ENCODE results near the gene FMNL2.

Gene FMNL2

DNA sequence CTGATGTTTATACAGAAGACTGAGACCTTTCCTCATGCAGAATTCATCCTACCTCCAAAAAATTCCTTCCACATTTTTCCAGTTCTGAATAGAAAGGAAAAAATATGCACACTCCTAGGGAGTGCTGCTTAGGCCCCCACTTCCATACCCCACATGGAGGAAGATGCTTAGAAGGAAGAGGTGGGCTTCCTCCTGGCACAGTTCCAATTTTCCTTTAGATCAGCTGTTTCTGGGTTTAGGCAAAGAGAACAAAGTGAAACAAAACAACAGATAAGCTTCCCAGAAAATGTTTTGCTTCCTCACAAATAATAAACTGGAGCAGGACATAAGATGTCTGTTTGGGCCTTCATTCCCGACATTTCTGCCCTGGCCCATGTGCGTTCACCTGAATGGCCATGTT lies 209.7 kb downstream of the FMNL2 start:
- no peak overlapping the region for H3K4me3 ChIP-seq (ENCODE audit: control insufficient read depth, low read depth, low read length)
- TF ChIP-seq, protein P1, sequence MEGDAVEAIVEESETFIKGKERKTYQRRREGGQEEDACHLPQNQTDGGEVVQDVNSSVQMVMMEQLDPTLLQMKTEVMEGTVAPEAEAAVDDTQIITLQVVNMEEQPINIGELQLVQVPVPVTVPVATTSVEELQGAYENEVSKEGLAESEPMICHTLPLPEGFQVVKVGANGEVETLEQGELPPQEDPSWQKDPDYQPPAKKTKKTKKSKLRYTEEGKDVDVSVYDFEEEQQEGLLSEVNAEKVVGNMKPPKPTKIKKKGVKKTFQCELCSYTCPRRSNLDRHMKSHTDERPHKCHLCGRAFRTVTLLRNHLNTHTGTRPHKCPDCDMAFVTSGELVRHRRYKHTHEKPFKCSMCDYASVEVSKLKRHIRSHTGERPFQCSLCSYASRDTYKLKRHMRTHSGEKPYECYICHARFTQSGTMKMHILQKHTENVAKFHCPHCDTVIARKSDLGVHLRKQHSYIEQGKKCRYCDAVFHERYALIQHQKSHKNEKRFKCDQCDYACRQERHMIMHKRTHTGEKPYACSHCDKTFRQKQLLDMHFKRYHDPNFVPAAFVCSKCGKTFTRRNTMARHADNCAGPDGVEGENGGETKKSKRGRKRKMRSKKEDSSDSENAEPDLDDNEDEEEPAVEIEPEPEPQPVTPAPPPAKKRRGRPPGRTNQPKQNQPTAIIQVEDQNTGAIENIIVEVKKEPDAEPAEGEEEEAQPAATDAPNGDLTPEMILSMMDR (conservative IDR thresholded peaks at IDR 0.05; ENCODE audit: control insufficient read depth, insufficient read depth, low read depth, low read length), result no peak
- no peak for DNase-seq (ENCODE audit: low read depth)

DNA sequence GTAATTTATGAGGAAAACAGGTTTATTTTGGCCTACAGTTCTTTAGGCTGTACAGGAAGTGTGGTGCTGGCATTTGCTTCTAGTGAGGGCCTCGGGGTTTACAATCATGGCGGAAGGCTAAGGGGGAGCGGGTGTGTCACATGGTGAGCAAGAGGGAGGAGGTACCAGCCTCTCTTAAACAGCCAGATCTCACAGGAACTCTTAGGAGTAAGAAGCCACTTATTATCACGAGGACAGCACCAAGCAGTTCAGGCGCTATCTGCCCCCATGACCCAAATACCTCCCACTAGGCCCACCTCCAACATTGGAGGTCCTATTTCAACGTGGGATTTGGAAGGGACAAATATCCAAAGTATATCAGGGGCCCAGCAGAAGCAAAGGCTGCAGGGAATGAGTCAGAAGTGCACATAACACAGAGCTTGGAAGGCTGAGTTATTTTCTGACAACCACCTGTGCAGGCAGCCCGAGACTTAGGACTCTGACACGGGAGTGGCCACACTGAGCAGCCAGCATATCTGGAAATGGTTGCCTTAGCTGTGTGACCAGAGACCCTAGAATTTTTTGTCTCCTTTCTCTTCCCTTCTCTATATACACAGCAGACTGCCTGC lies 211.4 kb downstream of the FMNL2 start:
- no peak for DNase-seq (ENCODE audit: low read depth)
- no peak overlapping the region for H3K4me3 ChIP-seq (ENCODE audit: control insufficient read depth, low read depth, low read length)
- TF ChIP-seq, protein P1 (conservative IDR thresholded peaks at IDR 0.05; ENCODE audit: control insufficient read depth, insufficient read depth, low read depth, low read length), result no peak

DNA sequence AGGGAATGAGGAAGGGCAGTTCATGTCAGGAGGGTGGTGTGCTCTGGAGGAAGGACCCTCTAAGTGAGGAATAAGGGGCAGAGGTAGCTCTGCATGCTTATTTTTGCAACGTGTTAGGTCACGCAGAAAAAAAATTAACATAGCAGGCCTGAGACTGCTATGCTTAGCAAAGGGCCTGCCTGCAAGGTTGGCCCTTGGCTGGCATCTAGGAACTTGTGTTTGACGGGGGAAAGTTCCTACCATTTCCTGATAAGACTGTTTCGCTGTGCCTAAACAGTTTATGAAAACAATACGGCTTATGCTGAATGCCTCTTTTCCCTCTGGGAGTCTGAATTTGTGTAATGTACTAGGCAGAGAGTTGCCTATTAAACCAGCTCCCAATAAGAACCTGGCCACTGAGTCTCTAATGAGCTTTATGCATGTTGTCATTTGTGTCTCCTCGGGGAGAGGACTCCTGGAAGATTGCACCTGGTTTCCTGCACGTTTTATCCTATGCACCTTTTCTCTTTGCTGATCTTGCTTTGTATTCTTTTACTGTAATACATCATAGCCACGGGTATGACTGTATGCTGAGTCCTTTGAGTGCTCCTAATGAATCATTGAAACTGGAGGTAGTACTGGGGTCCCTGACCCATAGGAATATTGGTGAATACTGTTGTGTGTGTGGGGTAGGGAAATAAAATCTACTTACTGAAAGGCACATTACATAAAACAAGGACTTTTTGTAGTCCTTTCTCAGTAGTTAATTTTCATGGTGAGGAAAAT lies 213.3 kb downstream of the FMNL2 start:
- TF ChIP-seq, protein P1 (conservative IDR thresholded peaks at IDR 0.05; ENCODE audit: control insufficient read depth, insufficient read depth, low read depth, low read length), result no peak
- DNase-seq (ENCODE audit: low read depth), result peak; percentile 42
- H3K4me3 ChIP-seq (ENCODE audit: control insufficient read depth, low read depth, low read length), result no peak overlapping the region

DNA sequence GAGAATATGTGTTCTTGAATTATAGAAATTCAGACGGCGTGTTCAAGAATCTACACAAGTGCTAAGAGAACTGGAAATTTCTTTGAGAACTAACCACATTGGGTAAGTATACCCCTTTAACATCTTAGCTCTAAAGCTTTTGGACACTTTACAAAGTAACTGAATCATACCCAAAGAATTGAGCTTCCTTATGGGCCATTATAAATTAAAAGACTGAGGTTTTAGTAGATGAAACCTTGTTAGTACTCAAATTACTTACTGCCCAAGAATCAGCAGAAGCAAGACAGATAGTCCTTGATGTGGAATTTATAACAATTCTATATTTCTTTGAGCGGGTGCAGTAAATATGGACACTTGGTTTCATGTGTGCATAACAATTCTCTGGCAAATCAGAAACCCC lies 214.0 kb downstream of the FMNL2 start:
- DNase-seq (ENCODE audit: low read depth), result peak; percentile 56
- H3K4me3 ChIP-seq (ENCODE audit: control insufficient read depth, low read depth, low read length), result no peak overlapping the region
- TF ChIP-seq, protein P1 (conservative IDR thresholded peaks at IDR 0.05; ENCODE audit: control insufficient read depth, insufficient read depth, low read depth, low read length), result no peak

DNA sequence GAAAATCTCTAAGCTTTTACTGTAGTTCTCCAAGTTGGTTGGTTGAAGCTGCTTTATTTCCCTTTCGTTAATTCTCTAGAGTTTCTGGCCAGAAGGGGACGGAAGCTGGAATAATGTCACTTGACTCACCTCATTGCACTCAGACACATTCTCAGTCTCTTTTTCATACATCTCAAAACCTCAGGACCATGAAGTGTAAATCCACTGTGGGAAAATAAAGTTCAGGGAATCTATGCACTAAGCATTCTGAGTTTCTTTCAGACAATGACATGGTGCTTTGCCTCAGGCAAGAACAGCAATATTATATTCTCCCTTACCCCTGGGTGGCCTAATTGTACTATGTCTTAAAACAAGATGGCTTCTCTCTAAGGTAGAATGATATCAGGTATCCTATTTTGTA lies 214.4 kb downstream of the FMNL2 start:
- DNase-seq (ENCODE audit: low read depth), result no peak
- TF ChIP-seq, protein P1 (conservative IDR thresholded peaks at IDR 0.05; ENCODE audit: control insufficient read depth, insufficient read depth, low read depth, low read length), result no peak
- no peak overlapping the region for H3K4me3 ChIP-seq (ENCODE audit: control insufficient read depth, low read depth, low read length)

DNA sequence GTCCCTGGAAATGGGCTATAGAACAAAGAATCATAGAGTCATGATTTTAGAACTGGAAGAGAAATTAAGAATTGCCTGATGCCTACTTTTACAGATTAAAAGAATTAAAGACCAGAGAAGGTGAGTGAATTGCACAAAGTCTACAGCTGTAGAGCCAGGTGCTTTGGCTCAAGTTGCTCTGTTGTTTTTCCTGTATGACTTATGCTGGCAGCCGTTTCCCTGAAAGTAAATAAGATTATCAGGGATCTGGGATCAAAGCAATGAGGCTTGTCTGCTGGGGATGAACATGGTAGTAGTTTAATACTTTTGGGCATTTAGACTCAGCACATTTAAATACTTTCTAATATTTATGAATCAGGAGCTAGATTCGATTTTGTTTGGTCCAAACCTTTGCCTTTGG lies 215.4 kb downstream of the FMNL2 start:
- TF ChIP-seq, protein P1 (conservative IDR thresholded peaks at IDR 0.05; ENCODE audit: control insufficient read depth, insufficient read depth, low read depth, low read length), result no peak
- H3K4me3 ChIP-seq (ENCODE audit: control insufficient read depth, low read depth, low read length), result no peak overlapping the region
- no peak for DNase-seq (ENCODE audit: low read depth)

Data from fibroblast of mammary gland (primary cell).